Measurements from ENCODE around the gene HDAC9. TPM values are rescaled to one million over a fixed set of nuclear protein-coding genes. Genes with fewer than 3 reads are reported as not detected.

The HDAC9 gene
- total and polyA plus RNA-seq, 2 donors (not counting 1 experiment from before 2014, with no cell fraction given) = 2.9 to 7.9 TPM

- Histone ChIP-seq H3K4me2 (ENCODE audit: extremely low read depth, insufficient read depth, low read length) (no peak overlapping the region), H3K9ac (ENCODE audit: insufficient read depth, low read length) (no peak overlapping the region), H4K20me1 (ENCODE audit: control insufficient read depth, extremely low read depth, insufficient read depth, low read length) (no peaks in the 10 kb centered on the region), H3K27ac (ENCODE audit: insufficient read depth, low read length) (no peak overlapping the region), H3K36me3 (ENCODE audit: control insufficient read depth, insufficient read depth, low read length) (no peaks in the 10 kb centered on the region), H3K79me2 (ENCODE audit: control insufficient read depth, insufficient read depth, low read length) (no peaks in the 10 kb centered on the region), H2AFZ (ENCODE audit: low read length) (no peak overlapping the region), H3K4me1 (ENCODE audit: control insufficient read depth, extremely low read depth, insufficient read depth, low read length) (peaks cover 4% of the 10 kb centered on the region), H3K27me3 (ENCODE audit: control insufficient read depth, insufficient read depth, low read length) (no peaks in the 10 kb centered on the region), H3K4me3 (replicated peaks in 1 of 4; ENCODE audit: control extremely low read depth in 1 of 4, insufficient read depth in 1 of 4, low read depth in 3 of 4, low read length in 4 of 4) (no peak overlapping the region), H3K9me3 (ENCODE audit: control insufficient read depth, insufficient read depth, low read depth, low read length) (no peaks in the 10 kb centered on the region)
- peak in 1 of 2 donors; percentile 48 for DNase-seq (ENCODE audit: low read depth in 2 of 2)
- TF ChIP-seq EZH2 (IDR thresholded peaks at IDR 0.05; ENCODE audit: low read length, missing control alignments) = no peak
- TF ChIP-seq, protein P1, sequence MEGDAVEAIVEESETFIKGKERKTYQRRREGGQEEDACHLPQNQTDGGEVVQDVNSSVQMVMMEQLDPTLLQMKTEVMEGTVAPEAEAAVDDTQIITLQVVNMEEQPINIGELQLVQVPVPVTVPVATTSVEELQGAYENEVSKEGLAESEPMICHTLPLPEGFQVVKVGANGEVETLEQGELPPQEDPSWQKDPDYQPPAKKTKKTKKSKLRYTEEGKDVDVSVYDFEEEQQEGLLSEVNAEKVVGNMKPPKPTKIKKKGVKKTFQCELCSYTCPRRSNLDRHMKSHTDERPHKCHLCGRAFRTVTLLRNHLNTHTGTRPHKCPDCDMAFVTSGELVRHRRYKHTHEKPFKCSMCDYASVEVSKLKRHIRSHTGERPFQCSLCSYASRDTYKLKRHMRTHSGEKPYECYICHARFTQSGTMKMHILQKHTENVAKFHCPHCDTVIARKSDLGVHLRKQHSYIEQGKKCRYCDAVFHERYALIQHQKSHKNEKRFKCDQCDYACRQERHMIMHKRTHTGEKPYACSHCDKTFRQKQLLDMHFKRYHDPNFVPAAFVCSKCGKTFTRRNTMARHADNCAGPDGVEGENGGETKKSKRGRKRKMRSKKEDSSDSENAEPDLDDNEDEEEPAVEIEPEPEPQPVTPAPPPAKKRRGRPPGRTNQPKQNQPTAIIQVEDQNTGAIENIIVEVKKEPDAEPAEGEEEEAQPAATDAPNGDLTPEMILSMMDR (conservative IDR thresholded peaks at IDR 0.05 in 1 of 2, IDR thresholded peaks at IDR 0.05 in 1 of 2; ENCODE audit: low read depth in 1 of 2, low read length in 2 of 2) = no peak
Measured at GRCh38 chr7:18993933-18994668, 498.6 kb downstream of the HDAC9 start.

DNA sequence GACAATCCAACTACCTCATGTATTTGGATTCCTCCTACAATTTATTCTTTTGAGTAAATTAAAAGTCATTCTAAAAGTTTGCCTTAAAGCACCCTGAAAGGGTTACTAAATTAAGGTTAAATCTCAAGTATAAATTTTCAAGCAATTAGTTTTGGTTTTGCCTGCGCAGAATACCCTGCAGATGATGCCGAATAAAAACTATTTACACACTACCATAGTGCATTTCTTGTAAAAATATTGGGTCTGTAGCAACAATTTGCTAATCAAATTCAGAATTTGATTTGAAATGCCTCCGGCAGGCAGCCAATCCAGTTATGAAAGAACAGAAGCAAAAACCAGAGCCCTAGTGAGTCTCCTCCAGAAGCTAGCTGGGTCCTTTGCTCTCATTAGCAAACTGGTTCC lies 499.7 kb downstream of the HDAC9 start:
- H3K36me3 ChIP-seq (ENCODE audit: control insufficient read depth, insufficient read depth, low read length) = no peaks in the 10 kb centered on the region
- no peaks in the 10 kb centered on the region for H3K27me3 ChIP-seq (ENCODE audit: control insufficient read depth, insufficient read depth, low read length)
- H3K9me3 ChIP-seq (ENCODE audit: control insufficient read depth, insufficient read depth, low read depth, low read length) = no peaks in the 10 kb centered on the region
- peak overlapping the region; percentile 6 for H3K4me2 ChIP-seq (ENCODE audit: extremely low read depth, insufficient read depth, low read length)
- H3K79me2 ChIP-seq (ENCODE audit: control insufficient read depth, insufficient read depth, low read length) = no peaks in the 10 kb centered on the region
- peaks cover 4% of the 10 kb centered on the region for H3K4me1 ChIP-seq (ENCODE audit: control insufficient read depth, extremely low read depth, insufficient read depth, low read length)
- TF ChIP-seq EZH2 (IDR thresholded peaks at IDR 0.05; ENCODE audit: low read length, missing control alignments) = no peak
- TF ChIP-seq, protein P1 (conservative IDR thresholded peaks at IDR 0.05 in 1 of 2, IDR thresholded peaks at IDR 0.05 in 1 of 2; ENCODE audit: low read depth in 1 of 2, low read length in 2 of 2) = no peak
- no peak overlapping the region for H3K4me3 ChIP-seq (replicated peaks in 1 of 4; ENCODE audit: control extremely low read depth in 1 of 4, insufficient read depth in 1 of 4, low read depth in 3 of 4, low read length in 4 of 4)
- H4K20me1 ChIP-seq (ENCODE audit: control insufficient read depth, extremely low read depth, insufficient read depth, low read length) = no peaks in the 10 kb centered on the region
- H3K9ac ChIP-seq (ENCODE audit: insufficient read depth, low read length) = no peak overlapping the region
- peak in 1 of 2 donors; percentile 33 for DNase-seq (ENCODE audit: low read depth in 2 of 2)
- no peak overlapping the region for H3K27ac ChIP-seq (ENCODE audit: insufficient read depth, low read length)
- H2AFZ ChIP-seq (ENCODE audit: low read length) = no peak overlapping the region

GRCh38 chr7:18995811-18996426 lies 500.4 kb downstream of the HDAC9 start:
- Histone ChIP-seq H3K9ac (ENCODE audit: insufficient read depth, low read length) (no peak overlapping the region), H3K79me2 (ENCODE audit: control insufficient read depth, insufficient read depth, low read length) (no peaks in the 10 kb centered on the region), H2AFZ (ENCODE audit: low read length) (peak overlapping the region; percentile 57), H3K27me3 (ENCODE audit: control insufficient read depth, insufficient read depth, low read length) (no peaks in the 10 kb centered on the region), H3K4me1 (ENCODE audit: control insufficient read depth, extremely low read depth, insufficient read depth, low read length) (peaks cover 4% of the 10 kb centered on the region), H3K4me2 (ENCODE audit: extremely low read depth, insufficient read depth, low read length) (peak overlapping the region; percentile 6), H3K36me3 (ENCODE audit: control insufficient read depth, insufficient read depth, low read length) (no peaks in the 10 kb centered on the region), H4K20me1 (ENCODE audit: control insufficient read depth, extremely low read depth, insufficient read depth, low read length) (no peaks in the 10 kb centered on the region), H3K9me3 (ENCODE audit: control insufficient read depth, insufficient read depth, low read depth, low read length) (no peaks in the 10 kb centered on the region), H3K27ac (ENCODE audit: insufficient read depth, low read length) (no peak overlapping the region), H3K4me3 (replicated peaks in 1 of 4; ENCODE audit: control extremely low read depth in 1 of 4, insufficient read depth in 1 of 4, low read depth in 3 of 4, low read length in 4 of 4) (no peak overlapping the region)
- peak in 1 of 2 donors; percentile 35 for DNase-seq (ENCODE audit: low read depth in 2 of 2)
- TF ChIP-seq EZH2 (IDR thresholded peaks at IDR 0.05; ENCODE audit: low read length, missing control alignments) = no peak
- TF ChIP-seq, protein P1 (conservative IDR thresholded peaks at IDR 0.05 in 1 of 2, IDR thresholded peaks at IDR 0.05 in 1 of 2; ENCODE audit: low read depth in 1 of 2, low read length in 2 of 2) = no peak

All from fibroblast of lung (primary cell).